ENCODE data around the gene MACC1.
"Not testable (repeated sequence)": the region's sequence is repeated elsewhere in the genome, so short reads cannot be mapped to it uniquely, and the experiment has no call there.

The MACC1 gene

DNA sequence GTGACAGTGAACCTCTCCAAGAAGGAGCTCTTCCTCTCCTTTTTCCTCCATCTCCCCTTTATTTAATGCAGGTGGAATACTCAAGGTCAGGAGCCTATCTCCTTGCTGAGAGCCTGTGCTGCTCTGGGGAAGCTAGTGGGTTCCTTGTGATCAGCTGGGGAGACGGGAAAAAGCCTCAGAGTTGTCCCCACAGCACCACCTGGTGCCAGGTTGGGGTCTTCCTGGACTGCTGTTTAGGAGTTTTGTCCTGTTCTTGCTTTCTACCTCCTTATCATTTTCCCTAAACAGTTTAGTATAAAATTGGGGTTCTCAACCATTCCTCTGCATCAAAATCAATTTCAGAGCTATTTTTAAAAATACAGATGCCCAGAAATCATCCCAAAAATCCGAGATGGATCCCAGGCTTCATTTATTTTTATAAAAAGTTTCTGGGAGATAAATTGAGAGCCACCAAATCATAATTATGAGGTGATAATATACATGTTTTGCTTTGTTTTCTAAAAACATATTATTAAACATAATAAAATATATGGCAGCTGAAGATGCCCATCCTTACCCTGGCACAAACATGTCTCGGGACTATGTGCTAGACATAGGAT is 44.3 kb downstream of the MACC1 start:
- peak; percentile 62 for DNase-seq

DNA sequence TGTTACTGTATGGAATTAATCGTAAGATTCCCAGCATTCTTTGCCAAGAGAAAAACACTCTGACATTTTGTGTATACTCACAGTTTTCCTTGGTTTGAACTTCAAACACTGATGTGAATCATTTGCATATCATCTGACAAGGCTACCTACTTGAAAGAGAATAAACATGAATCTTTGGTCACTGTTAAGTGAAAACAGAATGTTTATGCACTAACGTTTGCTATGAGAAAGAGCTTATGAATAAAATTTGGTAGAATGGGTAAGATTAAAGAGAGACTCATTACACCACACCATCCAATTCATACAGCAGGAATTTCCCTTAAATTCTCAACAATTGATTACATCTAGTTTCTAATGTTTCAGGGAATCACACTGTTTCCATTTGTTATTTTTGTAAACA is 46.6 kb downstream of the MACC1 start:
- no peak for DNase-seq

DNA sequence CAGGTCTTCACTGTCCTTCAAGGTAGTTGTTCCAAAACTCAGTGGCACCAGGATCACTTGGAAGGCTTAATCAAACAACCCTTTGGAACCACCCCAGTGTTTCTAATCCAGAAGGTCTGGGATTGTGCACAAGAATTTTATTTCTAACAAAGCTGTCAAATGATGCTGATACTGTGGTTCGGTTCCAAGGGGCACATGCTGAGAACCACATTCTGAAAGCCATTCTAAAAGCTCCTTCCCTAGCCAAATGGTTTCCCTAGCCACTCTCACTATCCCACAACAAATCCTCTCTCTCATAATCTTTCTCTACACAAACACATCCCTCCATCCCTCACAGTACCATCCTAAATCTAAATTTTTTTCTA is 52.1 kb downstream of the MACC1 start:
- DNase-seq, result no peak

DNA sequence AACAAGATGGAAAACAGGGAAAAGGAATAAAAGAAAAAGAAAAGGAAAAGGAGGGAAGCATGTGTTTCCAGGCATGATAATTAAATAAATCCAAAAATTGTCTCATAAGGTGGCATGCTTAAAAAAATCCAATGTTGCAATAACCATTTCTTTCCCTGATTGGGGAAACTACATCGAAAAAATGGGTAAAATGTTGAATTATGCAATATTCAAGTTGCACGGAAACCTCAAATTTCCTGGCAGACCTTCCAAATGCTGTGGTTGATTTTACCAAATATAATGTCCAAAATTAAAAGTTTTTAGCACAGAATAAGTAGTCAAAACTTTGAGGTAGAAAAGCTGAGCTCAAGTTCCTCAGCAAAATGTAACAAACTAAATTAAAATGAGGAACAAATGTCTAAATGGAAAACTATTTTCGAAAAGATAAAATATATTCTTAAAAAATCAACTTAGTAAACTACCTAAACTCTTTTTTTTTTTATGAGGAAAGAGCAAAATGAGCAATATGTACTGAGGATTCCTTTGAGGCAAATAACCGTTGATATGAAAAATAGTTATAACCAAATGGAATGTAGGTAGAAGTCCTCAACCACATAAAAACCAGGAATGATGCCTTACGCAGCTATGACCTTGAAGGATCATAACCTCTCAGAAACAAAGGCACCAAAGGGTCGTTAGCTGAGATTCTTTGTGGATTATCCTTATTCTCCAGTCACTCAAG is 52.6 kb downstream of the MACC1 start:
- no peak for DNase-seq

DNA sequence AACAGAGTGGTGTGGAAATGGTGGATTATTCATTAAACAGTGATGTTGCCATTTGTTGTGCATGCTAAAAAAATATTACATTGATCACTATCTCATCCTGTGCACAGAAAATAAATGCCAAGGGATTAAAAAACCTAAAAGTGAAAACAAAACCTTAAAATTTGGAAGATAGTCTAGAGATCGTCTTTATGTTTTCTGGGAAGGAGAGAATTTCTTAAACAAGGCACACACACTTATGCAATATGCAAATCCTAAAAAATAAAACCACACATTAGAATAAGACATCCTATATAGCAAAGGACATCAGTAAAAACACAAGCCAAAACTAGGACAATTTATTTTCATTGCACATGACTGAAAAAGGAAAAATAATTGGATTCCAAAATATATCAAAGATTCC is 54.5 kb downstream of the MACC1 start:
- DNase-seq, result no peak

DNA sequence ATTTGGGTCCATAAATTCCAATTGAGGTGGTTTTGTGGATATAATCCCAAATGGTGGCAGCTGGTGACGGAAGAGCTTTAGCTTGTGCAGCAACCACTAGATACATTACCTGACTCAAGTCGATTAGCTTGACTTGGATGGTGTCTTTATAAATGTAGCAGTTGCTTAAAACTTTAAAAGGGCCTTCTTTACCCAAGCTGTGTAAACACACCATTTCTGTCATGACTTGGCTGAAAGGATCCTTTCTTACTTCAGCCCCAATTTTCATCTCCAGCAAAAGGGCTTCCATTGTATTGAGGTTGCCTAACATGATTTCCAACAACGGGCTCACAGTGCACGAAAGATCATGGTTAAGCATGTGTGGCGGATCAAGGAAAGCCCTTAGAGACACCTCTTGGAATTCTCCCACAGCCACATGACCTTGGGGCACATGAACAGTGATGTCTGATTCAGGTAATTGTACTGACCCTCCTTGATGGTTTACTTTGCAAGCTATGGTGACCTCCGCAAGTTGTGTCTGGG is 57.9 kb downstream of the MACC1 start:
- no peak for DNase-seq

DNA sequence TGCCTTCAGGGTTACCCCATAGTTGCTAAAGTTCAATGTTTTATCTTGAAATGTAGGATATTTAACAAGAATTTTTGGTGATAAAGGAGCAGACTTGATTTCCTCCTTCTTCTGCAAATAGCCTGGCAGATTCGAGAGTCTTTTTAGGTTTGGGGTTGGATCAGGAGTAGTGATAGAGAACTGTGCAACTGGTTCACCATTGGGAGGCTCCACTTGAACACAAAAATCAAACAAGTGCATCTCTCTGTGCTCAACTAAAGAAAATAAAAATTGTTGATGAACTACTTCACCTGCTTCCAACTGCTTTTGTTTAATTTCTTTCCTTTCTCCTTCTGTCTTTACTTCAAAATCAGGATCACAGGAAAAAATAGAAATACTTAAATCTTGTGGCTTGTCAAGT is 58.5 kb downstream of the MACC1 start:
- no peak for DNase-seq

DNA sequence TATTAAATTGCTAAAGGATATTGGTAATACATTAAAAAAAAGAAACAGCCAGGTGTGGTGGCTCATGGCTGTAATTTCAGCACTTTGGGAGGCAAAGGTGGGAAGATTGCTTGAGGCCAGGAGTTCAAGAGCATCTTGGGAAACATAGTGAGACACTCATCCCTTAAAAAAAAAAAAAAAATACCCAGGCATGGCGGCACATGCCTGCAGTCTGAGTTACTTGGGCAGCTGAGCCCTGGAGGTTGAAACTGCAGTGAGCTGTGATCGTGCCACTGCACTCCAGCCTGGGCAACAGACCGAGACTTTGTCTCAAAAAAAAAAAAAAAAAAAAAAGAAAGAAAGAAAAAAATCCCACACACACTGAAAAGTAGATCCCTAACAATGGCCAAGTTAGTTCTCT is 59.7 kb downstream of the MACC1 start:
- no peak for DNase-seq

DNA sequence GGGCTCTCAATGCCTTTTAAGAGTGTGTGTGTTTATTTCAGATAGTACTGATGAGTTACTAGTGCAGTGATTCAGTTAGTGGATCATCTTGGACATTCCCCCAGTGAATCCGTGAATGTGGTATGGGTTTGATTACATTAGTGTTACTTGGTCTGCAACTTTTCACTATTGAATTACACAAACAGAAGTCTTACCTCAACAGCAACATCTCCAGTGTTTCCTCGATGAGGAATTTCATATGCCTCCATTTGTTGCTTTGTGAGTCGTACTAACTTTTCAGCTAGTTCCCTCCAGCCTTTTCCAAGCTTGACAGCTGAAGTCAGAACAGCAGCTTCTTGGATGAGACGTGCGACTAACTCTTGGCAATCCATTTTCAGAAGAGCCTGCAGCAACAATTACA is 63.2 kb downstream of the MACC1 start:
- no peak for DNase-seq

DNA sequence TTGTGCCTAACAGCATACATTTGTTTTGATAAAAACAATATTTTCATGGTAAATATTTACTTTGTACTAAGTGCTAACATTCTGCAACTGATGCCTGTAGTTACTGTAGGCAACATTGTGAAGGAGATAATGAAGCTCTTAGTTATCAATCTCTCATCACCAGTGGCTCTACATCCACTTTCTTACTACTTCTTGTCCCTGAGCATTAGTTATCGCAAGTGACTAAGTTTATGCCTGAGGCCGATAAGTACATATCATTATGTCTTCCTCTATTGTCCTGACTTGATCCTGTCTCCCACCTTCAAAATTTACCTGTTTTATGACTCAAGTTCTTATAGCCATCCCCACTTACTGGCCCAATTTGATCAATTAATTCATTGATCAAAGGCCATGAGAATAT is 63.6 kb downstream of the MACC1 start:
- no peak for DNase-seq

DNA sequence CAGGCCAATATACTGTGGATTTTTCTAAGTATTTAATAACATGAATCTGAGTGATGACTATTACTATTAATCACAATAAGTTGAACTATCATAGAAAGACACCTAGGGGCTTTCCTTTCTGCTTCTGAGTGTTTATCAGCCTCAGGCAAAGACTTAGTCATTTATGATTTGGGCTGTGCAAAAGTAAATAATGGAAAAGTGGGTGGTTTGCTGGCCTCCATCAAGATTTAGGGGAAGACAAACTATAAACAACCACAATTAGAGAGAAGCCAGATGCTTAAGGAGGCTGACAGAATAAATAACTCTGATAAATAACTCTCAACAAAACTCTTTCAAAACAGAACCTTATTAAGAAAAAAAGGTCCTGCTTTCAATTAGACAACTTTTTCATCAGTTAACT is 64.7 kb downstream of the MACC1 start:
- DNase-seq, result no peak

DNA sequence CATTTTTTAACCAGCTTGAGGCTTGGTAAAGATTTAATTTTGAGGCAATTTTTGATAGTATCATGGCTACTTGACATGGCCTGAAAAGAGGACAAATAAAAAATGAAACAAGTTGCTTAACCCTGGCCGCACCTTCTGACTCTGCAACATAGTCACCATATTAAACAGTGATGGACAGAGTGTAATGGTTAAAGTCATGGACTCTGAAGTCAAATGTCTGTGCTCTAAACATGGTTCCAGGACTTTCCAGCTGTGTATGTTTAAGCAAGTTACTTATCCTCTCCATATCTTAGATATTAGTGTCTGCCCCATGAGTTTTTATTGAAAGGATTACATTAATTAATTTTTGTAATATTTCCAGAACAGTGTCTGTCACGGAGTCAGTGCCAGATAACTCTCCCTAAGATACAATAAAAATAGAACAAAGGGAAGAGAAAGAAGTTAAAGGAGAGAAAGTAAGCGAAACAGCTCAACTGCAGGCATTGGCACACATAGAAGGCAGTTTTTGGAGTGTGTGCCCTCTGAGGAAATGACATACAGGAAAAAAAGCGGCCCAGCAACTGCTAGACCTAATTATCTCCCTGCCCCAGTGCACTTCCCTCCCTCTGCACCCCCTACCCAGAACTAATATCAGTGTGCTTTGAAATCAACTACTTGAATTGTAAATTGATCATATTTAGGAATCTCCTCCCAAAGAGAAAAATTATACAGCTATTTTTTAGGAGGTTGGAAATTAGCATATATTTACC is 65.3 kb downstream of the MACC1 start:
- DNase-seq, result peak; percentile 45

DNA sequence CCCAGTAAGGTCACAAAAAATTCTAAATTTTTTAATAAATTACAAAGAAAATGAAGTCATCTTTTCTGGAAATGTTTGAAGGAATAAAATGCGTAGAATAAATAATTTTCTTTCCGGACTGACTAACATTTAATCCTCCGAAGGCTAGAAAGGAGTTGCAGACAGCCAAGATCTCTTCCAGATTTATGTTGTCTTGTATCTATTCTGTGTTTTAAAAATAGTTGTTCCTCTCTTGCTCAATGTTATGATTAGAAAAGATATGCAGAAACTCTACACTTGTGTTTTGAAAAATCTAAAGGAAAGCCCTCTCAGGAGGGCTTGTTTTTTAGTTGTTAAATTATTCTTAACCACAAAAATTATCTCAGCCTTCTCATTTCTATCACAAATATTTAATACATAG is 70.7 kb downstream of the MACC1 start:
- DNase-seq, result no peak

DNA sequence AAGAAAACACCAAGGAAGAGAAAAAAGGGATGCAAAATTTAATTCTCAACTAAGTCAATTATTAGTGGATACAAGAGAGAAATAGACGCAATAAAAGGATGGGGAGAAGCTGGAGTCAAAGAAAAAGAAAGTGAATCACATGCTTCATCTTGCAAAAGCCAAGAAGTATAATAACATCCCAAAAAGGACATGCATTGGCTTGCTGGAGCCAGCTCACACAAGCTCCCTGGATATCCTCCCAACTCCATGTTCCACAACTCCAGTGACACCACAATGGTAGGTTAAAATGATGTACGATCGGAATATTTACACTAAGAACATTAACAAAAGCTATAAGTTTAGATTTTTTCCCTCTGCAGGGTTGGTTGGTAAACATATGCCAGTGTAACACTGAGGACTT is 72.4 kb downstream of the MACC1 start:
- DNase-seq, result no peak

DNA sequence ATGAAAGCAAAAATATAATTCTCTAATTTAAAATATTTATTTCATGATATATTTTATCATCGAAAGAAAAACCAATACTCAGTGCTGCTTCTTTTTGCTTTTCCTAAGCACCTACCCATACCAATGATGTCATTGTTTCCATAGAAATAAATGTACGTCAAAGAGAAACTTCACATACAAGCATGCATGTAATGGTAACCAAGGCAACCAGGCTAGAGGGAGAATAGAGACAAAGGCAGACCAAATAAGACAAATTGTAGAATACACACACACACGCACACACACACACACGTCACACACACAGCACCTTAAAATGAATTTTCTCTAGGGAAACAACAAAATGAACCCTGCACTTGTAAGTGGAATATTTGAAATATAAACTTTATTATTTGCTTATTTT is 75.5 kb downstream of the MACC1 start:
- DNase-seq, result no peak

DNA sequence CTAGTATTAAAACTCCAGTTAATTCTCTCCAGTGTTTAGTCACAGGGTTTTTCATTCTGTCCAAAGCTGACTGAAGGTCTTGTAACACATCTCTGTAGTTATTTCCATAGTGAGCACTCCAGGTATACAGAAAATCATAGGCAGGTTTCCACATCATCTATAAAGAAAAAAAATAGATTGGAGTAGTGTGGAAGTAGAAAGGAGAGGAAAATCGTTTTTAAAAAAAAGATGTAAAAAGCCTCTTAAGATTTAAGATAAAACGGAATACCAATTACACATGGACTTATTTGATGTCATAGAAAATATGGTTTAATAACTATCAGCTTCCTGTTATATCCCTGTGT is 76.2 kb downstream of the MACC1 start:
- no peak for DNase-seq

DNA sequence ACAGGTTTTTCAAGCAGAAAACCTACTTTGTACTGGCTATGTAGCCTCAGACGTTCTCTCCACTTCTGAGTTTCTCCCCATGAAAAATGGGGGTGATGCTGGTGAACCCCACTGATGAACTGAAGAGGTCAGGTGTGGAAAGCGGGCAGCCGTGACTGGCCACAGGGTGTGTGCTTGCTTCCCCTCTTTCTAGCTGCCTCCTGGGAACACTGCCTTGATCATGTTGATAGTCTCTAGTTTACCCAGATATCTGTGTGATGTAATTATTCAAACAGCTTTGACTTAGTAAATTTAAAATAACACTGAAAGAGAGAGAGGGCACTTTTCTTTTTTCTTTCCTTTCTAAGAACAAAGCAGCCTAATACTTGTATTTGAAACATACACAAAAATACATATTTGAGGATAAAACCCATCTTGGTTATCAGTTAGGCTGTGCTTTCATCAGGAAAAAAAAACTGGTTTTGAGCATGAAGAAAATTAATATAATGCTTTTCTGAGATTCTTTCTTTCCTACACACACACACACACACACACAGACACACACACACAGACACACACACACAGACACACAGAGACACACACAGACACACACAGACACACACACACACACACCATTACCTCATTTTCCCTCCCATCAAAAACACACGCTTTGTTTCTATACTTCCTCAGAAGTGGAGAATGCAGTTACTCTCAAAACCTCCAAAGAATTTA is 76.7 kb downstream of the MACC1 start:
- no peak for DNase-seq

DNA sequence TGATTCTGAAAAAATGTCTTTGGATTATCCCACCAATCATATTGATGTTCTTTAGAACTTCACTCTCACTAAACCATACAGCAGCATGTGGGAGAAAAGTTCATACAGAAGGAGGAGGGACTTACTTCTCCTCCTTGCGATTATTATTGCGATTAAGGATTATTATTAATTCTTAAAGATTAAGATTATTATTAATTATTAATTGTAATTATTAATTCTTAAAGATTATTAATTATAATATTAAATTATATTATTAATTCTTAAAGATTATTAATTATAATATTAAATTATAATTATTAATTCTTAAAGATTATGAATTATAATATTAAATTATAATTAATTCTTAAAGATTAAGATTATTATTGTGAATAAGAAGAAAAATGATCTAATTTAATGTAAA is 80.5 kb downstream of the MACC1 start:
- no peak for DNase-seq

DNA sequence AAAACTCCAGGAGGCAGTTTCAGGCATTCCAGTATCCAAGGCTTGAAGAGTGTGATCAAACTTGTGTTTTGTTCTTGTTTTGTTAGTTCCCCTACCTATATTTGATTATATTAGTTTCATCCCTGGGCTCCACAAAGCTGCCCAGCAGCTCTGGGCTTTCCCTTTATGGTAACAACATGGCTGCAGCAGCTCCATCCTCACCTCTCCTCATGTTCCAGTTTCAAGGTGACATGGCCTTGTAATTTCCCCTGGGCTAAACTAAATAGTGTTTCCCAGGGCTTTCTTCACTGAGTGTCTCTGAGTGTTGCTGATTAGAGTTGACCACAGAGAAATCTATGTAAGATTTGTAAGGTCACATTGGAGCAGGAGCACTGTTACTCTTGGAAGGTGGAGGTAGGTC is 83.4 kb downstream of the MACC1 start:
- DNase-seq, result no peak

DNA sequence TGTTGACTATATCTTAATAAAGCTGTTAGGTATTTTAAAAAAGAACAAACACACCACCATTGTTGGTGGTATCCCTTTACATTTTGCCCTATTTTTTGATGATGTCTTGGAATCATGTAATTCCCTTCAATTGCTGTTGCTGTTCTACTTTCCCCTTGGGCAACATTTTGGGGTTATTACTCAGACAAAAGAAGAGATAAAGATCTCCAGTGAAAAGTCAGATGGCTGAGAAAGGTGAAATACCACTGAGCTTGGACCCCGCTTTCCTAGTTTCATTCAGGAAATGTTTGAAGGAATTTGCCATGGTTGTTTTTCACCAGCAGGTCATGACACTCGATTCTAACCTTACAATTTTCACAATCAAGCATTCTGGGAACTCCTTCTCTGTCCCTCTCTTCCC is 84.6 kb downstream of the MACC1 start:
- no peak for DNase-seq

DNA sequence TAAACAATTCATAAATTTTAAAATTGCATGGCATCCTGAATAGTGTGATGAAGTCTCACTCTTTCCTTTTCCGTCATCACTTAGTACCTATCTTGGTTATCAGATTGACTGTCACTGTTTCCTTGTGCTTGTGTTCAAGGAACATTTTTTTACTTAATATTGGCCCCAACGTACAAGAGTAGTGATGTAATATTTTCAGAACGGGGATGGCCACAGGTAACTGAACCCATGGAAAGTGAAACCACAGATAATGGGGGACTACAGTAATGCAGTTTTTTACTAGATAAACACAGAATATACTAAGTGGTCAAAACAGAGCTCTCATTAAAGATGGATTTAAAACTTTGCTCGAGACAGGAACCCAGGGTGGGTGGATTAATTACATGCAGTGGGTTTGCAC is 85.4 kb downstream of the MACC1 start:
- no peak for DNase-seq

DNA sequence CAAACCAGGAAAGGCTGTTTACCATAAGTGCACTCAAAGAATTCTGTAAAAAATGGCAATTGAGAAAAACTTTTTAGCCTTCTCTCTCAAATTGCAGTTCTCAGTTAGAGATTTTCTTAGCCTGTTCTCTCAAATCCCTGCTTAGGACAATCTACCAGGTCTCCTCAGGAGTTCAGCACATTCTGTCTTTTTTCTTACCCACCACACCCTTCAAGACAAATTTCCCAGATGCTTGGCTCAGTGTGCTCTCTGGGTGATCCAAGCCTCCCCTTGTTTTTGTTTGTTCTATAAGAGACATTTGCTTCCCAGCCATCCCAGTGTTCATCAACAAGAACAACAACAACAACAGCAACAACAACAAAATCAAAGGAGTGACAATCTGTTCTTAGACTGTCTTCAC is 87.3 kb downstream of the MACC1 start:
- no peak for DNase-seq

DNA sequence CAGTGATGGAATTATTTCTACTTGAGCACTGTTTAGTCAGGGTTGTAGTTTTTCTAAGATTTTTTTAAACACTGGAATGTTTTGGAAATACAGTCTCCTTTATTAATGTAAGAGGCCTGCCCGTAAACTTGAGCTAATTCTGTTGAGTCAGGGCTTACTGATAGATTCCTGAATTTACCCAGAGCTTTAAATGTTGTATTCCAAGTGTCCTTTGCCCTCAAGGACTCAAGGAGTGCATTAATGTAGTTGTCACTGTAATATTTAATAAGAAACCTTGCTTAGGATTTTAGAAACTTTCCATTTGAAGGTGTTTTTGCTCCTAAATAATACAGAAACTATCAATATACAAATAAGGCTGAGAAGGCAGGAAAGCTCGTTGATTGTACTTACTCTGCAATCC is 89.2 kb downstream of the MACC1 start:
- DNase-seq, result no peak

DNA sequence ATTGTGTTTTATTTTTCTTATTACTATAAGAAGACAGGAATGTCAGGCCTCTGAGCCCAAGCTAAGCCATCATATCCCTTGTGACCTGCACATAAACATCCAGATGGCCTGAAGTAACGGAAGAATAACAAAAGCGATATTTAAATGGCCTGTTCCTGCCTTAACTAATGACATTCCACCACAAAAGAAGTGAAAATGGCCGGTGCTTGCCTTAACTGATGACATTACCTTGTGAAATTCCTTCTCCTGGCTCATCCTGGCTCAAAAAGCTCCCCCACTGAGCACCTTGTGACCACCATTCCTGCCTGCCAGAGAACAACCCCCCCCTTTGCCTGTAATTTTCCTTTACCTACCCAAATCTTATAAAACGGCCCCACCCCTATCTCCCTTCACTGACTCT is 91.1 kb downstream of the MACC1 start:
- not testable (repeated sequence) for DNase-seq

Measured in hematopoietic multipotent progenitor cell treated with erythropoietin and hydrocortisone succinate and interleukin-3 and kit ligand, for 8 days (in vitro differentiated cells).